GM12878 (cell line): ENCODE measurements around the gene DLG2. TPM values are rescaled to one million over a fixed set of nuclear protein-coding genes. Genes with fewer than 3 reads are reported as not detected.

ENCODE experiments used
- ATAC-seq: fragments of 200-7000 bp; cut with Tn5 transposase; 3 replicates; pipeline ENCODE4 v1.9.1; 2020; ENCODE audit warnings: mild to moderate bottlenecking, moderate library complexity
- BruUV-seq: library from RNA; stranded (reverse); fragments of 400-500 nt; replicated peaks from 2 replicates; lab custom pipeline; 2021; lab: Mats Ljungman, UMichigan
- CTCF ChIA-PET: fragments of 300-600 bp; sonication (Branson Sonifier 250); formaldehyde crosslinking; extraction: SDS; loops from one replicate; lab custom pipeline; 2021; ENCODE audit warnings: inconsistent platforms; lab: Yijun Ruan, JAX
- POLR2A ChIA-PET: fragments of 350-600 bp; formaldehyde crosslinking; extraction: SDS; loops from one replicate; lab custom pipeline; 2021; ENCODE audit warnings: inconsistent platforms; lab: Charles Lee
- RAD21 ChIA-PET: fragments of 300-600 bp; sonication (Branson Sonifier 250); formaldehyde crosslinking; loops from one replicate; lab custom pipeline; 2023; ENCODE audit warnings: antibody characterized with exemption; ENCODE audit not compliant: unreplicated experiment; lab: Charles Lee
- SMC1A ChIA-PET: fragments of 300-600 bp; sonication (Branson Sonifier 250); formaldehyde crosslinking; loops from one replicate; lab custom pipeline; 2023; ENCODE audit not compliant: unreplicated experiment, uncharacterized antibody; lab: Charles Lee
- DNase-seq: peaks from one replicate; pipeline ENCODE4 v3.0.0-alpha.2; 2011; ENCODE audit warnings: low read depth, low spot score
- FAIRE-seq: peaks from 3 replicates; lab custom pipeline; 2011; peaks lifted over from hg19 to GRCh38; lab: Jason Lieb, UNC
- H2AFZ ChIP-seq: 2 replicates; pipeline ENCODE4 v1.6.0; 2011; ENCODE audit warnings: low read depth, low read length, control low read depth; ENCODE audit not compliant: control insufficient read depth
- H3K27ac ChIP-seq: 2 replicates; pipeline ENCODE4 v1.5.1; 2011; ENCODE audit warnings: control low read depth; ENCODE audit not compliant: control insufficient read depth, insufficient read depth
- H3K27me3 ChIP-seq, 2 experiments: replicated peaks in 1 of 2; 2 replicates each; pipeline versions ENCODE4 v1.6.0 to v1.6.1; 2011; ENCODE audit warnings: low read length in 1 of 2; ENCODE audit not compliant: control insufficient read depth in 2 of 2, insufficient read depth in 2 of 2
- H3K36me3 ChIP-seq, 2 experiments: 2 replicates each; pipeline ENCODE4 v1.5.1; 2011; ENCODE audit warnings: low read length in 1 of 2; ENCODE audit not compliant: control insufficient read depth in 2 of 2, insufficient read depth in 2 of 2
- H3K4me1 ChIP-seq: 2 replicates; pipeline ENCODE4 v1.6.1; 2011; ENCODE audit warnings: mild to moderate bottlenecking, low read length, moderate library complexity, mixed read lengths; ENCODE audit not compliant: control insufficient read depth, insufficient read depth
- H3K4me2 ChIP-seq: 2 replicates; pipeline ENCODE4 v1.6.0; 2011; ENCODE audit warnings: control low read depth; ENCODE audit not compliant: control insufficient read depth, insufficient read depth
- H3K4me3 ChIP-seq: fragments of 200-600 bp; sonication (generic); 2 replicates; pipeline ENCODE4 v1.5.1; 2016
- H3K79me2 ChIP-seq: 2 replicates; pipeline ENCODE4 v1.6.0; 2011; ENCODE audit warnings: low read length; ENCODE audit not compliant: control insufficient read depth, insufficient read depth
- H3K9ac ChIP-seq: 2 replicates; pipeline ENCODE4 v1.8.0; 2011; ENCODE audit warnings: low read length, control low read depth, mixed read lengths; ENCODE audit not compliant: control insufficient read depth, insufficient read depth
- H3K9me3 ChIP-seq: replicated peaks from 3 replicates; pipeline ENCODE4 v1.5.1; 2011; ENCODE audit warnings: mild to moderate bottlenecking, low read length; ENCODE audit not compliant: control insufficient read depth, insufficient read depth
- H4K20me1 ChIP-seq: 2 replicates; pipeline ENCODE4 v1.6.0; 2011; ENCODE audit not compliant: control insufficient read depth, insufficient read depth
- CBFB ChIP-seq: IDR thresholded peaks from 2 replicates; pipeline ENCODE4 v1.6.1; 2016; ENCODE audit warnings: antibody characterized with exemption, low read depth
- DPF2 ChIP-seq: fragments of 450-650 bp; IDR thresholded peaks from 2 replicates; pipeline ENCODE4 v1.6.1; 2017; ENCODE audit warnings: mild to moderate bottlenecking
- EGR1 ChIP-seq, 2 experiments: IDR thresholded peaks; 1 replicate in 1 of 2; 2 replicates in 1 of 2; pipeline ENCODE4 v1.6.1; 2011 to 2012; ENCODE audit warnings: low read depth in 2 of 2, low read length in 2 of 2, borderline replicate concordance in 1 of 2, mild to moderate bottlenecking in 1 of 2, moderate library complexity in 1 of 2
- GATAD2B ChIP-seq: fragments of 450-650 bp; conservative IDR thresholded peaks from 2 replicates; pipeline ENCODE4 v1.6.1; 2017; ENCODE audit warnings: low read depth, mild to moderate bottlenecking, moderate library complexity
- IRF4 ChIP-seq: IDR thresholded peaks from 2 replicates; pipeline ENCODE4 v1.6.1; 2011; ENCODE audit warnings: low read depth, low read length
- NFIC ChIP-seq: IDR thresholded peaks from 2 replicates; pipeline ENCODE4 v1.6.1; 2012; ENCODE audit warnings: low read depth, mild to moderate bottlenecking, inconsistent platforms, low read length, moderate library complexity
- NFXL1 ChIP-seq: fragments of 450-650 bp; IDR thresholded peaks from 2 replicates; pipeline ENCODE4 v1.6.1; 2017; ENCODE audit warnings: antibody characterized with exemption, mild to moderate bottlenecking, borderline replicate concordance
- SREBF1 ChIP-seq: IDR thresholded peaks from 2 replicates; pipeline ENCODE4 v1.6.1; 2012; ENCODE audit warnings: mild to moderate bottlenecking, low read length
- ZNF622 ChIP-seq: fragments of 450-650 bp; IDR thresholded peaks from 2 replicates; pipeline ENCODE4 v1.6.1; 2017; ENCODE audit warnings: mild to moderate bottlenecking, inconsistent platforms
- in situ Hi-C: fragments of 300-500 bp; cut with MboI; formaldehyde crosslinking; loops from 9 replicates; pipeline ENCODE4 v1.14.3; 2018; ENCODE audit warnings: mixed read lengths
- intact Hi-C: fragments of 100-400 bp; cut with micrococcal nuclease; formaldehyde crosslinking; loops from one replicate; pipeline ENCODE4 v1.14.2; 2022; ENCODE audit not compliant: unreplicated experiment
- polyA plus RNA-seq, 11 experiments: library from polyadenylated mRNA; depleted of rRNA in 4 of 11; unstranded in 6 of 11; stranded (reverse) in 5 of 11; fragments of >200 nt; fragmentation: Nextera tagmentation in 4 of 11; fragmentation: Illumina TruSeq in 1 of 11; extraction: Ambion mirVana in 4 of 11; extraction: Trizol in 1 of 11; gene quantifications; 1 replicate in 1 of 11; 2 replicates in 10 of 11; pipeline versions ENCODE4 v1.2.1 to v1.2.3, GENCODE V29; 2011 to 2016; ENCODE audit warnings: inconsistent platforms in 2 of 11, missing spikeins in 2 of 11, low read depth in 1 of 11
- total RNA-seq, 4 experiments: library from RNA; depleted of rRNA in 3 of 4; stranded (reverse); fragments of >200 nt in 3 of 4; fragmentation: Illumina TruSeq in 1 of 4; extraction: Trizol in 1 of 4; gene quantifications; 2 replicates each; pipeline versions ENCODE4 v1.2.1 to v1.2.3, GENCODE V29; 2013 to 2021
- TF ChIP-seq, protein P1 (sequence below): IDR thresholded peaks from 2 replicates; pipeline ENCODE4 v1.6.1; 2011; ENCODE audit warnings: low read depth, mild to moderate bottlenecking, low read length, moderate library complexity, borderline replicate concordance; ENCODE audit errors: extremely low read depth
- TF ChIP-seq, protein P2 (sequence below): IDR thresholded peaks from 2 replicates; pipeline ENCODE4 v1.6.1; 2012; ENCODE audit warnings: low read length, inconsistent platforms

Gene DLG2
- total and polyA plus RNA-seq, 10 of the 15 experiments (the other 5 are each of a cell fraction or from before 2014, with no cell fraction given): 0.09 to 0.98 (median 0.35) TPM

DNA sequence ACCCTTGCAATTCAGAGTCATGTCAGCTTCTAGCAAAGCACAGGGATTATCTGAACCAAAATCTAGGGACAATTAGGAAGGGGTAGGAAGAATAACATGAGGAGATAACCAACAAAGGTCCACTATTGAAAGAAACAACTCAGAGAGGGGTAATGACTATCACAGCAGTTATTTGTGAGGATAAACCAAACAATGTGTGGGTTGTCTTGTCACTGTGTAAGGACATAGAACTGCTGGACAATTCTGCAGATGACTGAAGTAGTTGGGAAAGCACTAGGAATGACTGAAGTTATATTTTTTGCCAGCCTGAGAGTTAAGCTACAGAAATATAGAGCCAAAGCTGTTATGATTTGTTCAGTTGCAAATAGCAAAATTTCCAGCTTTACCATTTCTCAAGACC lies 1482.6 kb downstream of the DLG2 start:
- ChIA-PET RAD21 (no interaction called here), CTCF (interaction anchor here (0.9 kb wide), 2 partner anchors 33 to 308 kb away, joined by 3 read pairs; no protein-coding TSS in a partner anchor), POLR2A (no interaction called here), SMC1A (no interaction called here)
- ATAC-seq (no peak), FAIRE-seq (no peak), DNase-seq (no peak)
- in situ Hi-C loops (no loop called here), intact Hi-C loops (no loop called here)
- no peak overlapping the region for H3K27ac ChIP-seq
- H3K9ac ChIP-seq: no peak overlapping the region
- no peaks in the 10 kb centered on the region for H3K9me3 ChIP-seq
- H3K27me3 ChIP-seq: no peaks in the 10 kb centered on the region
- H4K20me1 ChIP-seq: no peaks in the 10 kb centered on the region
- no TSS peak for BruUV-seq
- H2AFZ ChIP-seq: no peak overlapping the region
- no peak overlapping the region for H3K4me3 ChIP-seq
- H3K36me3 ChIP-seq: no peaks in the 10 kb centered on the region
- no peaks in the 10 kb centered on the region for H3K79me2 ChIP-seq
- H3K4me2 ChIP-seq: no peak overlapping the region
- TF ChIP-seq, protein P1, sequence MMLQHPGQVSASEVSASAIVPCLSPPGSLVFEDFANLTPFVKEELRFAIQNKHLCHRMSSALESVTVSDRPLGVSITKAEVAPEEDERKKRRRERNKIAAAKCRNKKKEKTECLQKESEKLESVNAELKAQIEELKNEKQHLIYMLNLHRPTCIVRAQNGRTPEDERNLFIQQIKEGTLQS: no peak
- TF ChIP-seq ZNF622 (no peak), DPF2 (no peak), EGR1 (IDR thresholded peaks at IDR 0.05; ENCODE audit: borderline replicate concordance in 1 of 2, low read depth in 2 of 2, low read length in 2 of 2) (no peak), CBFB (no peak), IRF4 (no peak), GATAD2B (no peak), NFXL1 (no peak), SREBF1 (no peak), NFIC (no peak)
- TF ChIP-seq, protein P2, sequence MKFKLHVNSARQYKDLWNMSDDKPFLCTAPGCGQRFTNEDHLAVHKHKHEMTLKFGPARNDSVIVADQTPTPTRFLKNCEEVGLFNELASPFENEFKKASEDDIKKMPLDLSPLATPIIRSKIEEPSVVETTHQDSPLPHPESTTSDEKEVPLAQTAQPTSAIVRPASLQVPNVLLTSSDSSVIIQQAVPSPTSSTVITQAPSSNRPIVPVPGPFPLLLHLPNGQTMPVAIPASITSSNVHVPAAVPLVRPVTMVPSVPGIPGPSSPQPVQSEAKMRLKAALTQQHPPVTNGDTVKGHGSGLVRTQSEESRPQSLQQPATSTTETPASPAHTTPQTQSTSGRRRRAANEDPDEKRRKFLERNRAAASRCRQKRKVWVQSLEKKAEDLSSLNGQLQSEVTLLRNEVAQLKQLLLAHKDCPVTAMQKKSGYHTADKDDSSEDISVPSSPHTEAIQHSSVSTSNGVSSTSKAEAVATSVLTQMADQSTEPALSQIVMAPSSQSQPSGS: no peak
- no peaks in the 10 kb centered on the region for H3K4me1 ChIP-seq
